HG03045 (cell line): ENCODE data around the gene AFMID.

ENCODE experiments used
- ATAC-seq: cut with Tn5 transposase; IDR thresholded peaks from one replicate; pipeline ENCODE4 v1.9.1; 2021; ENCODE audit warnings: mild to moderate bottlenecking, moderate library complexity; ENCODE audit not compliant: unreplicated experiment

AFMID gene

GRCh38 chr17:78179372-78179771 is 7.8 kb upstream of the AFMID start:
- no peak for ATAC-seq

DNA sequence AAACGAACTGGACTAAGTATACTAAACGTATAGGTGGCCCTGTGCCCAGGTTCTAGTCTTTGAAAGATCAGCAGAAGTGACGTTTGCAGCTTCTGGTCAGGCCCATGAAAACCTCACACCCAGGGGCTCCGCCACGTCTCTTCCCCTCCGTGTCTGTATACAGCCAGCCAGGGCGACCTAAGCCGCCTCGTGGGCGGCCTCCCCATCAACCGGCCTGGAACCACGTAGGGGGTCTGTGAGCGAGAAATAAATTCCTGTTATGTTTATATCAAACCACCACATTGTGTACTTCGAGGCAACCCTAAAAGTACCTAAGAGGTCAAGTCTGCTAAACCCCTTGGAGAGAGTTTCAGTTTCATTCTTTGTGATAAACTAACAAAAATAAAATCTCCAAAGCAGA is 7.1 kb upstream of the AFMID start:
- ATAC-seq = no peak

DNA sequence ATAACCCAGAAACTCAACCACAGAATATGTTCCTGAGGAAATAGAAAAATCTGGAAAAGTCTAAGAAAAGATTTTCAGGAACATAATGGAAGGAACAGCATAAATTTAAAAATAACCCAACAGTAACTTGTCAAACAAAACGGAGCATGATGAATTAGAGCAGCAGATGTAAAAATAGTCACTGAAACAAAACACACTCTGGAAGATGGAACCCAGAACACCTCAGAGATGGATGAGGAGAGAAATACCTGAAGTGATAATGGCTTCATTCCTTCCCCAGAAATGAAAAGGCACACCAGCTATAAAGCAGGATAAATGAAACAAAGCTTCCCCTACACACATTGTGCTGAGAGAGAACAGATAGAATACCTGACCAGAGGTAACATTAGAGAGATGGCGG is 6.7 kb upstream of the AFMID start:
- no peak for ATAC-seq

- no peak for ATAC-seq
These were observed 4.7 kb upstream of the AFMID start for GRCh38 chr17:78182504-78182903.

GRCh38 chr17:78183916-78184315 is 3.2 kb upstream of the AFMID start:
- no peak for ATAC-seq

DNA sequence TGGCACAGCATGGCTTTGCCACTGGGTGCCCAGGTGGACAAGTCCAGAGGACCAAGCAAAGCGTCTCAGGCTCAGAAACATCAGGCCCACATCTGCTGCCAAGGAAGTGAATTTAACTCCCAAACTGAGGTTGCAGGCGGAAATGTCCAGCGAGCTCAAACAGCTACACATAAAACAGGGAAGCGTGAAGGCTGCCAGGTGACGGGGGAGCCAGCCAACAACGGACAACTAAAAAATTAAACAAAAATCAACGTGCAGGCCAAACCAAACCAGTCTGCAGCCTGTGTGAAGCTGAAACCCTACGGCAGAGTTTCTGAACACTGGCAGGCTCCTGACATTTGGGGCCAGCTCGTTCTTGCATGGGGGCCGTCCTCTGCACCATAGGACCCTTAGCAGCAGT is 2.8 kb upstream of the AFMID start:
- ATAC-seq = no peak

DNA sequence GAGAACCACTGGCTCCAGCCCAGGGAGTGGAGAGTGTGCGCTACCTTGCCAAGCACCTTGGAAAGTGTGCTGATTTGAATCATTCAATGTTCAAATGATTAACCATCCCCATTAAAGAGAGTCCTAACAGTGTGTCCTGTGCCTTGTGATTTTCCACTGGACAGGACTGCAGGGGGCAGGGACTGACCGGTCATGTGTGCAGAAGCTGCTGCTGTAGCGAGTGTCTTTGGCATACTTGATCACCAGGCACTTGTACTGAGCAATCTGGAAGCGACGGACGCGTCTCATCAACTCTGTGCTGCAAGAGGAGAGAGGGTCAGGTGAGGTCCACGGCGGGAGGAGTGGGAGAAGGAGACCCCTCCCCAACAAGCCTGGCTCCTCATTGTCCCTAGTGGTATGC is 2.3 kb upstream of the AFMID start:
- ATAC-seq = no peak

- no peak for ATAC-seq
These were observed 1.0 kb upstream of the AFMID start for GRCh38 chr17:78185981-78186691.

GRCh38 chr17:78196716-78197115 is 9.6 kb downstream of the AFMID start:
- ATAC-seq = no peak

- ATAC-seq = no peak
These were observed 10.1 kb downstream of the AFMID start for GRCh38 chr17:78197147-78197832.

GRCh38 chr17:78200451-78200850 is 13.3 kb downstream of the AFMID start:
- ATAC-seq = no peak

DNA sequence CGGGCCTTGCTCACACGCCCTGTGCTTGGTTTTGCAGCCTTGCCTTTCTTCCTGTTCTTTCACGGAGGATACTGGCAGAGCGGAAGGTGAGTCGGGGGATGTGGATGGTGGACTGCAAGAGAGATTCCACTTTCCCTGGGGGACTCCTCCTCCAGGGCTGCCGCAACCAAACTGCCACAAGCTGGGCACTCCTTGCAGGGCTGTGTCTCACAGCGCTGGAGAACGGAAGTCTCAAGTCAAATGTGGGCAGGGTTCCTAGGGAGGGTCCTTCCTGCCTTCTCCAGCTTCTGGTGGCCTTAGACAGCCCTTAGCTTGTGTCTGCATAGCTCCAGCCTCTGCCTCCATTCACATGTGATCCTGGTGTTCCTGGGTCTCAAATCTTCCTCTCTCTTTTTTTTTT is 15.5 kb downstream of the AFMID start:
- no peak for ATAC-seq

- no peak for ATAC-seq
These were observed 17.4 kb downstream of the AFMID start for GRCh38 chr17:78204387-78205123.

GRCh38 chr17:78205124-78205775 is 18.1 kb downstream of the AFMID start:
- ATAC-seq = no peak

DNA sequence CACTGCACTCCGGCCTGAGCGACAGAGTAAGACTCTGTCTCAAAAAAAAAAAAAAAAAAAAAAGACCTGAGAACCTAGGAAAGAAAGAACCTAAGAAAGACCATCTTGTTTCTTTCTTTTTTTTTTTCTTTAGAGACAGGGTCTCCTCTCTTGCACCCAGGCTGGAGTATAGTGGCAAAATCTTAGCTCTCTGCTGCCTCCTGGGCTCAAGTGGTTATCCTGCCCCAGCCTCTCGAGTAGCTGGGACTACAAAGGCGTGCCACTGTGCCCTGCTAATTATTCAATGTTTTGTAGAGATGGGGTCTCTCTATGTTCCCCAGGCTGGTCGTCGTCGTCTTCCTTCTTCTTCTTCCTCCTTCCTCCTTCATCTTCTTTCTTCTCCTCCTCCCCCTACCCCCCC is 19.1 kb downstream of the AFMID start:
- ATAC-seq = no peak

GRCh38 chr17:78208486-78208885 is 21.3 kb downstream of the AFMID start:
- no peak for ATAC-seq

GRCh38 chr17:78210111-78210510 is 22.9 kb downstream of the AFMID start:
- ATAC-seq = no peak

DNA sequence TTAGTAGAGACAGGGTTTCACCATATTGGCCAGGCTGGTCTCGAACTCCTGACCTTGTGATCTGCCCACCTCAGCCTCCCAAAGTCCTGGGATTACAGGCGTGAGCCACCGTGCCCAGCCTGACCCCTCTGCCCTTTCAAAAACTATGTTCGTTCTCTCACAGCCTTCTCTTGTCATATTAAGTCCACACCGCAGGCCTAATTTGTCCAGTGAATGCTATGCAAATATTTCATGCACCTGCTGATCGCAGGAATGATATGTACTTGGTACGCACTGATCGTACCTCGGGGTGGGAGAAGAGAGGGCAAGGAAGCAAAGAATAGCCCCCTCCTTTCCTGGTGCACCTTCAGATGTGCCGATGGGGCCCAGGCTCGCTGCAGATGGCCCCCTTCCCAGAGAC is 23.9 kb downstream of the AFMID start:
- no peak for ATAC-seq

- peak; percentile 86 for ATAC-seq
These were observed 27.0 kb downstream of the AFMID start, which contains the start of gene BIRC5 for GRCh38 chr17:78214016-78214705. Gene BIRC5, plus strand, starts transcription at chr17:78214253. Its CDS starts 64 bp downstream, at chr17:78214317.

DNA sequence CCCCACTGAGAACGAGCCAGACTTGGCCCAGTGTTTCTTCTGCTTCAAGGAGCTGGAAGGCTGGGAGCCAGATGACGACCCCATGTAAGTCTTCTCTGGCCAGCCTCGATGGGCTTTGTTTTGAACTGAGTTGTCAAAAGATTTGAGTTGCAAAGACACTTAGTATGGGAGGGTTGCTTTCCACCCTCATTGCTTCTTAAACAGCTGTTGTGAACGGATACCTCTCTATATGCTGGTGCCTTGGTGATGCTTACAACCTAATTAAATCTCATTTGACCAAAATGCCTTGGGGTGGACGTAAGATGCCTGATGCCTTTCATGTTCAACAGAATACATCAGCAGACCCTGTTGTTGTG is 27.5 kb downstream of the AFMID start:
- no peak for ATAC-seq
